Dermis microvascular lymphatic vessel endothelial cell (primary cell): Measurements from ENCODE around the gene PCIF1. TPM values are rescaled to one million over a fixed set of nuclear protein-coding genes. Genes with fewer than 3 reads are reported as not detected.
"Not testable (repeated sequence)": the region's sequence is repeated elsewhere in the genome, so short reads cannot be mapped to it uniquely, and the experiment has no call there.

Experiments
- DNase-seq, 2 donors: peaks; one replicate each; pipeline versions ENCODE4 v3.0.0 to v3.0.0-alpha.2; 2010; ENCODE audit warnings: low read depth in 2 of 2
- total RNA-seq: library from RNA; depleted of rRNA; stranded (reverse); fragments of >200 nt; gene quantifications from 2 replicates; pipeline ENCODE4 v1.2.1, GENCODE V29; 2014

The PCIF1 gene
- total RNA-seq, 1 donor from 2014 or later: 7.2 TPM

DNA sequence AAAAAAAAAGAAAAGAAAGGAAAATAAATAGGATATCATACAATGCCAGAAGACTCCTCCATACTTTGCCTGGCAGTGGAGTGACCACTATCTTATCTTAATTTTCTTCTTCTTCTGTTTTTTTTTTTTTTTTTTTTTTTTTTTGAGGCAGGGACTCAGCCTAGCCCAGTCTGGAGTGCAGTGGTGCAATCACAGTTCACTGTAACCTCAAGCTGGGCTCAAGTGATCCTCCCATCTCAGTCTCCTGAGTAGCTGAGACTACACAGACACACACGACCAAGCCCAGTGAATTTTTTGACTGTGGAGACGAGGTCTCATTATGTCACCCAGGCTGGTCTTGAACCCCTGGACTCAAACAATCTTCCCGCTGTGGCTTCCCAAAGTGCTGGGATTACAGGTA, 57.1 kb downstream of the PCIF1 start:
- DNase-seq: no peak

DNA sequence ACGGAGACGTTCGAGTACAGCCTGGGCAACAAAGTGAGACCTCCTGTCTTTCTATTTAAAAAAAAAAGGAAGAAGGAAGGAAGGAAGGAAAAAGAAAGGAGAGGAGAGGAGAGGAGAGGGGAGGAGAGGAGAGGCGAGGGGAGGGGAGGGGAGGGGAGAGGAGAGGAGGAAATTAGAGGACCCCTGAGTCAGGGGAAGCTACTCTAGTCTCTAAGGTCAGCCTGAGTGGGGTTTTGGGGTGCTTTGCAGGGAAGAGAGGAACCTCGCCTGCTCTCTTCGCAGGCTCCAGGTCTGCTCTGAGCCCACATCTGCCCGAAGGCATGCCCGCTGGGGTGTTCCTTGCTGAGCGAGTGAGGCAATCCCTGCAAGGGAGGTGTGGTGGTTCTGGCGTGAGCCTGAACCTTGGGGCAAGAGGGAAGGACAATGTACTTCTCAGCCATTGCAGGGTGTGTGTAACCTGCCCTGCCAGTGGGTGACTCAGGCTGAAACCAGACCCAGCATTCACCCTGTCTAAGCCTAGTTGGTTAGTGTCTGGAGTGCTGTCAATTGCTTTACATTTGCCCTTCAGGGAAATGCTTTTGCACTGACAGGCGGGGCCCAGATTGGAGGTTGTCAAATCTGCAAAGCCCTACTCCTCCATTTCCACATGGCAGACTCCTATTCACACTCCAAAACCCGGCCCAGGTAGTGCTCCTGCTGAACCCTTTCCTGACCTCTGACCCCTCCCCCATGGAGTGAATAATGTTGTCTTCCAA, 58.9 kb downstream of the PCIF1 start:
- no peak for DNase-seq

DNA sequence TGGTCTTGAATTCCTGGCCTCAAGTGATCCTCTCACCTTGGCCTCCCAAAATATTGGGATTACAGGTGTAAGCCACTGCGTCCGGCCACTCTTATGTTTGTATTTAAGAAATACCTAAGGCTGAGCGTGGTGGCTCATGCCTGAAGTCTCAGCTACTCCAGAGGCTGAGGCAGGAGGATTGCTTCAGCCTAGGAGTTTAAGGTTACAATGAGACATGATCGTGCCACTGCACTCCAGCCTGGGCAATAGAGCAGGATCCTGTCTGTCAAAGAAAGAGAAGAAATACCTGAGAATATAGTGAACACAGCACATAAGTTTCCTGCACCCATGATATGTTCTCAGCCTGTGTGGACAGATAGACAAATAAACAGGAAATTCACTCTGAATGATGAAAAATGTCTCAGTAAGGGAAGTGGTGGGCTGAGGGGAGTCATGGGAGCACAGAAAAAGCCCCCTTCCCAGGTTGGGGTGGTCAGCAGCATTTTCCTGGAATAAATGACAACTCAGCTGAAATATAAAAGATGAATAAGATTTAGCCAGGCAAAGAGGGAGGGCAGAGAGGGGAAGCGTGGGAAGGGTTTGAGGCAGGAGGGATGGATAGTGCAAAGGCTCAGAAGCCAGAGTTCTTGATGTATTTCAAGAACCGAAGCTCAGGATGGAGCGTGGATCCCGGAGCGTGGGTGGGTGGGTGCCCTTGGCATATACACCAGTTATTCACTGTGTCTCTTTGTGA, 60.4 kb downstream of the PCIF1 start:
- no peak for DNase-seq

DNA sequence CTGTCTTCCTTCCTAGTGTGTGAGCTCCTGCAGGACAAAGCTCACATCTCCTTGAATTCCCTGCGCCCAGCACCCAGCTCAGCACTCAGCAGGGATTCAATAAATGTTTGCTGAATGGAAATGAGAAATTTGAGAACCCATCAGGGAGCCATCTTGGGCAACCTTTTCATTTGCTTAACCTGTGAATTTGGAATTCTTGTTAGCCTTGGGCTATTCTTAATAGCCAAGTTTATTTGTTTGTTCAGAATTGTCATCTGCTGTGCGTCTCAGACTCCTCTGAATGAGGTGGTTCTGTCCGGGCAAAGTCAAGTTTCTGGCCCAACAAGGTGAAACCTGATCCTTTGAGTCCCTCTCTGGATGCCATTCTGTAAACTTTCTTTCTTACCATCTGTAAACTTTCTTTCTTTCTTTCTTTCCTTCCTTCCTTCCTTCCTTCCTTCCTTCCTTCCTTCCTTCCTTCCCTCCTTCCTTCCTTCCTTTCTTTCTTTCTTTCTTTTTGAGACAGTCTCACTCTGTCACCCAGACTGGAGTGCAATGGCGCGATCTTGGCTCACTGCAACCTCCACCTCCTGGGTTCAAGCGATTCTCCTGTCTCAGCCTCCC, 61.1 kb downstream of the PCIF1 start:
- not testable (repeated sequence) for DNase-seq

DNA sequence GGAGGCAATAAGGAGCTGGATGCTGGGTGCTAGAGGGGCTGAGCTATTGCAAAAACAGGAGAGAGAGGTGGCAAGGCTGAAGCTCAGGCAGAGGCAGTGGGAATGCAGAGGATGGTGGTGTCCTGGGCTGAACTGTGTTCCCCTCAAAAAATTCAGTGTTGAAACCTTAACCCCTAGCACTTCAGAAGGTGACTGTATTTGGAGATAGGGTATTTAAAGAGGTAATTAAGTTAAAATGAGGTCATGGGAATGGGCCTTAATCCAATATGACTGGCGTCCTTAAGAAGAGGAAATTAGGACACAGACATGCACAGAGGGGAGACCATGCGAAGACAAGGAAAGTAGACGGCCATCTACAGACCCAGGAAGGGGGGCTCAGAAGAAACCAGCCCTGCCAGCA, 62.7 kb downstream of the PCIF1 start:
- DNase-seq: no peak

Other genes with a start within 250 kb of the PCIF1 start
- gene WFDC13, start 232.6 kb upstream of the PCIF1 start, total RNA-seq: not detected in 2 replicates
- gene WFDC10B, start 229.7 kb upstream of the PCIF1 start, total RNA-seq: not detected in 2 replicates
- gene SPINT4, start 212.3 kb upstream of the PCIF1 start, total RNA-seq: not detected in 2 replicates
- not detected in 2 replicates for gene WFDC3, start 142.8 kb upstream of the PCIF1 start, total RNA-seq
- gene DNTTIP1, start 142.7 kb upstream of the PCIF1 start, total RNA-seq: 13.9 and 16.2 TPM in 2 replicates
- 9.6 and 17.1 TPM in 2 replicates for gene UBE2C, start 122.0 kb upstream of the PCIF1 start, total RNA-seq
- gene TNNC2, start 107.4 kb upstream of the PCIF1 start, total RNA-seq: 0.13 TPM in 1 of 2 replicates, not detected in the other
- 11.7 and 13.4 TPM in 2 replicates for gene SNX21, start 100.9 kb upstream of the PCIF1 start, total RNA-seq
- 26.8 and 36.0 TPM in 2 replicates for gene ACOT8, start 77.3 kb upstream of the PCIF1 start, total RNA-seq
- gene ZSWIM3, start 77.1 kb upstream of the PCIF1 start, total RNA-seq: 6.2 and 9.7 TPM in 2 replicates
- 2.8 and 4.7 TPM in 2 replicates for gene ZSWIM1, start 53.5 kb upstream of the PCIF1 start, total RNA-seq
- gene SPATA25, start 47.1 kb upstream of the PCIF1 start, total RNA-seq: 0.51 and 1.0 TPM in 2 replicates
- 2.3 and 4.0 TPM in 2 replicates for gene NEURL2, start 43.5 kb upstream of the PCIF1 start, total RNA-seq
- 29.4 and 73.2 TPM in 2 replicates for gene CTSA, start 43.3 kb upstream of the PCIF1 start, total RNA-seq
- gene PLTP, start 22.5 kb upstream of the PCIF1 start, total RNA-seq: 2.8 and 3.5 TPM in 2 replicates
- gene ZNF335, start 37.5 kb downstream of the PCIF1 start, total RNA-seq: 6.0 and 9.0 TPM in 2 replicates
- 0.13 TPM in 1 of 2 replicates, not detected in the other for gene MMP9, start 74.2 kb downstream of the PCIF1 start, total RNA-seq
- 0.13 and 0.51 TPM in 2 replicates for gene SLC12A5, start 94.5 kb downstream of the PCIF1 start, total RNA-seq
- 9.0 and 10.4 TPM in 2 replicates for gene NCOA5, start 155.3 kb downstream of the PCIF1 start, total RNA-seq
- gene CD40, start 183.6 kb downstream of the PCIF1 start, total RNA-seq: 9.1 and 10.9 TPM in 2 replicates